NT2/D1 (cell line): ENCODE measurements around the gene RPGRIP1L.

Source experiments
- SUZ12 ChIP-seq: IDR thresholded peaks from 2 replicates; pipeline ENCODE4 v1.6.1; 2011; ENCODE audit not compliant: insufficient read length, insufficient read depth; ENCODE audit errors: extremely low read depth
- YY1 ChIP-seq: IDR thresholded peaks from 2 replicates; pipeline ENCODE4 v1.6.1; 2011; ENCODE audit not compliant: insufficient read length, insufficient read depth
- ZNF274 ChIP-seq: IDR thresholded peaks from 2 replicates; pipeline ENCODE4 v1.6.1; 2011; ENCODE audit warnings: mild to moderate bottlenecking, low read depth, low read length

- TF ChIP-seq YY1 (no peak), ZNF274 (no peak), SUZ12 (no peak)
Measured at GRCh38 chr16:53563426-53563825, 140.2 kb downstream of the RPGRIP1L start.
